Esophagus (tissue), 2 donors: Measurements from ENCODE around the gene NENF. TPM values are rescaled to one million over a fixed set of nuclear protein-coding genes. Genes with fewer than 3 reads are reported as not detected.

Source experiments
- H3K27ac ChIP-seq, 2 donors: one replicate each; pipeline ENCODE4 v1.5.1; 2013; ENCODE audit warnings: low read depth in 2 of 2, mild to moderate bottlenecking in 2 of 2, inconsistent platforms in 1 of 2, low read length in 1 of 2, moderate library complexity in 1 of 2
- H3K27me3 ChIP-seq, 2 donors: one replicate each; pipeline ENCODE4 v1.6.1; 2013; ENCODE audit warnings: low read length in 2 of 2, control low read depth in 1 of 2, mild to moderate bottlenecking in 1 of 2; ENCODE audit not compliant: insufficient read depth in 2 of 2, control insufficient read depth in 1 of 2
- H3K36me3 ChIP-seq, 2 donors: one replicate each; pipeline ENCODE4 v1.6.1; 2013; ENCODE audit warnings: low read length in 1 of 2; ENCODE audit not compliant: control insufficient read depth in 2 of 2, insufficient read depth in 2 of 2
- H3K4me1 ChIP-seq, 2 donors: one replicate each; pipeline ENCODE4 v1.6.1; 2013; ENCODE audit warnings: low read length in 1 of 2; ENCODE audit not compliant: control insufficient read depth in 2 of 2, insufficient read depth in 2 of 2
- H3K4me3 ChIP-seq, 2 donors: one replicate each; pipeline ENCODE4 v1.5.1; 2013; ENCODE audit warnings: low read length in 2 of 2, mild to moderate bottlenecking in 2 of 2, low read depth in 1 of 2, moderate library complexity in 1 of 2
- H3K9me3 ChIP-seq, 2 donors: one replicate each; pipeline ENCODE4 v1.6.1; 2013; ENCODE audit warnings: mild to moderate bottlenecking in 2 of 2, low read depth in 1 of 2, low read length in 1 of 2, moderate library complexity in 1 of 2; ENCODE audit not compliant: control insufficient read depth in 2 of 2, insufficient read depth in 1 of 2
- WGBS, 2 donors: extraction: QIAGEN DNeasy Blood & Tissue Kit; methylation state at CpG; one replicate each; pipeline ENCODE4 v1.1.7; 2013; 5-methylcytosine and 5-hydroxymethylcytosine counted together
- polyA plus RNA-seq, 2 donors: library from polyadenylated mRNA; stranded (reverse); fragments of 200-250 nt; gene quantifications; one replicate each; pipeline ENCODE4 v1.2.3, GENCODE V29; 2013
- donor health status: healthy with polysubstance abuse.
- donor health status: Bipolar disorder and iron deficiency.

Gene NENF
- polyA plus RNA-seq, 2 donors, result 38.5 to 39.9 TPM

DNA sequence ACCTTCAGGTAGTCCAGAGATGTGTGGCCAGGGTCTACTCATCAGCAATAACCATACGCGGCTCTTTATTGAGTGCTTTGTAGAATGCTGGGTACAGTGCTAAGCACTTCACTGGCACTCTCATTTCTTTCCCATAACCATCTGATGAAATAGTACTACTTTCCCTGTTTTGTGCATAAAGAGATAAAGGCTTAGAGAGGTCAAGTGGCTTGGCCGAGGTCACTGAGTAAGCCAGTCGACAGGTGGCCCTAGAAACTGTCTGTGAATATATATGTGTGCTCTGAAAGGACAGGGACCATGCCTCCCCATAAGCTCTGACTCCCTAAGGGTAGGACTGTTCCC is 52.8 kb downstream of the NENF start:
- no peak overlapping the region for H3K27ac ChIP-seq
- no peaks in the 10 kb centered on the region for H3K36me3 ChIP-seq
- H3K4me1 ChIP-seq, result peaks cover 3 to 5% of the 10 kb centered on the region in 2 donors
- no peak overlapping the region for H3K4me3 ChIP-seq
- no peaks in the 10 kb centered on the region for H3K27me3 ChIP-seq
- 89 to 93% methylated on average over 4 of the region's 4 CpGs for WGBS, 2 donors
- H3K9me3 ChIP-seq, result no peaks in the 10 kb centered on the region

- H3K4me1 ChIP-seq, result peaks cover 3 to 5% of the 10 kb centered on the region in 2 donors
- no peaks in the 10 kb centered on the region for H3K27me3 ChIP-seq
- no peak overlapping the region for H3K4me3 ChIP-seq
- no peaks in the 10 kb centered on the region for H3K9me3 ChIP-seq
- 38 to 40% methylated on average over 10 of the region's 10 CpGs for WGBS, 2 donors
- H3K27ac ChIP-seq, result no peak overlapping the region
- no peaks in the 10 kb centered on the region for H3K36me3 ChIP-seq
These were observed 53.3 kb downstream of the NENF start for GRCh38 chr1:212485913-212486618.

DNA sequence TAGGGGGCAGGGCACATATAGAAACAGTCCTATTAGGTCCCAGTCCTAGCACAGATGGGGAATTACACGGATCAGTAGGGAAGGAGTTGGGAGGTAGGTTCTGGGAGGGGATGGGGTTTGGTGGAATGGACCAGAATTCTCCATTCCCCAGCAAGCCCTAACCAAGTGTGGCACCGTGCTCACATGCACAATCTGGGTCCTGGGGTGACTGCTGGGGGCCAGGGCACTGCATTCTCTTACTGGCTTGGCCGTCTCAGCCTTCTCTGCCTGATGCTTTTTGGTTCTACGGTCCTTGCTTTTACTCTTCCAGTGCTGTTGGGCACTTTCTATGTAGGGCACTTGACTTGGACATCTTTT is 53.9 kb downstream of the NENF start:
- WGBS, 2 donors, result 78 to 82% methylated on average over 4 of the region's 4 CpGs
- Histone ChIP-seq H3K9me3 (no peaks in the 10 kb centered on the region), H3K36me3 (no peaks in the 10 kb centered on the region), H3K27ac (no peak overlapping the region), H3K4me3 (no peak overlapping the region), H3K4me1 (peaks cover 3 to 5% of the 10 kb centered on the region in 2 donors), H3K27me3 (no peaks in the 10 kb centered on the region)

DNA sequence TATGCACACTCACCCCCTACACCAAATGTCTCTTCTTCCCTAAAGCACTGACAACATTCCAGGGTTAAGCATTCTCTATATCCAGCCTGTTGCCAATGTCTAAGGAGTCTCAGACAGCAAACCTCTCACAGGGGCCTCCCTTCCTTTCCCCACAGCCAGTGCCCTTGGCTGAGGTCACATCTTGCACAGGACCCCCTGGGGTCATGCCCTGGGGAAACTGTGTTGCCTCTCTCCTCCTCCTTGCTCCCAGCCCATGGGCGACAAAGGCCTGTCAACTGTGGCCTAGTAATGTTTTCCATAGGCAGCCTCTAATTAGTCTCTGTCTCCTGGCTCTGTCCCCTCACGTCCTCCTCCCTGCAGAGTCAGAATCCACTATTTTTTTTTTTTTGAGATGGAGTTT is 54.6 kb downstream of the NENF start:
- H3K4me1 ChIP-seq, result peaks cover 3 to 5% of the 10 kb centered on the region in 2 donors
- H3K4me3 ChIP-seq, result no peak overlapping the region
- no peaks in the 10 kb centered on the region for H3K9me3 ChIP-seq
- H3K36me3 ChIP-seq, result no peaks in the 10 kb centered on the region
- H3K27ac ChIP-seq, result no peak overlapping the region
- 92 to 93% methylated on average over 2 of the region's 2 CpGs for WGBS, 2 donors
- no peaks in the 10 kb centered on the region for H3K27me3 ChIP-seq

DNA sequence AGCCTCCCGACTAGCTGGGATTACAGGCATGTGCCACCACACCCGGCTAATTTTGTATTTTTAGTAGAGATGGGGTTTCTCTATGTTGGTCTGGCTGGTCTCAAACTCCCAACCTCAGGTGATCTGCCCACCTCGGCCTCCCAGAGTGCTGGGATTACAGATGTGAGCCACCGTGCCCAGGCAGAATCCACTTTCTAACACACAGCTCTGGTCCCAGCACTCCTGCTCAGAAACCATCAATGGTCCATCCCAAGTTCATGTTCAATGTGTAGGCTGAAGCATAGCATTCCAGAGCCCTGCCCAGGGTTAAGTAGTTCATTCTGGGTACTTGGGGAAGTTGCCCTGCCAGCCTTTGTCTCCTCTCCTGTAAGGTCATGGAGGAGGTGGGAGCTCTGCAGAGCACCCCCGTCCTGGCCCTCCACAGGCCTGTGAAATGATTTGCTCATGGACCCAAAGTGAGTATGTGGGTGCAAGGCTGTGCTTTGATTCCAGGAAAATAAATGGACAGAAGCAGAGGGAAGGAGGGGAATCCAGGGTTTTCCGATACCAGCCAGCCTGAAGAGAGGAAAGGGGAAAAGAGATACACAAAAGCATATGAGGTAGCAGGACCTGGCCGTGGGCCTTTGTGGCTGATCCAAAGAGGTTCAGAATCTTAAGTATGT is 55.2 kb downstream of the NENF start:
- no peaks in the 10 kb centered on the region for H3K27me3 ChIP-seq
- peaks cover 3 to 5% of the 10 kb centered on the region in 2 donors for H3K4me1 ChIP-seq
- no peak overlapping the region for H3K4me3 ChIP-seq
- H3K27ac ChIP-seq, result peak overlapping the region in 1 of 2 donors; percentile 1
- no peaks in the 10 kb centered on the region for H3K36me3 ChIP-seq
- no peaks in the 10 kb centered on the region for H3K9me3 ChIP-seq
- 85 to 90% methylated on average over 7 of the region's 7 CpGs for WGBS, 2 donors

DNA sequence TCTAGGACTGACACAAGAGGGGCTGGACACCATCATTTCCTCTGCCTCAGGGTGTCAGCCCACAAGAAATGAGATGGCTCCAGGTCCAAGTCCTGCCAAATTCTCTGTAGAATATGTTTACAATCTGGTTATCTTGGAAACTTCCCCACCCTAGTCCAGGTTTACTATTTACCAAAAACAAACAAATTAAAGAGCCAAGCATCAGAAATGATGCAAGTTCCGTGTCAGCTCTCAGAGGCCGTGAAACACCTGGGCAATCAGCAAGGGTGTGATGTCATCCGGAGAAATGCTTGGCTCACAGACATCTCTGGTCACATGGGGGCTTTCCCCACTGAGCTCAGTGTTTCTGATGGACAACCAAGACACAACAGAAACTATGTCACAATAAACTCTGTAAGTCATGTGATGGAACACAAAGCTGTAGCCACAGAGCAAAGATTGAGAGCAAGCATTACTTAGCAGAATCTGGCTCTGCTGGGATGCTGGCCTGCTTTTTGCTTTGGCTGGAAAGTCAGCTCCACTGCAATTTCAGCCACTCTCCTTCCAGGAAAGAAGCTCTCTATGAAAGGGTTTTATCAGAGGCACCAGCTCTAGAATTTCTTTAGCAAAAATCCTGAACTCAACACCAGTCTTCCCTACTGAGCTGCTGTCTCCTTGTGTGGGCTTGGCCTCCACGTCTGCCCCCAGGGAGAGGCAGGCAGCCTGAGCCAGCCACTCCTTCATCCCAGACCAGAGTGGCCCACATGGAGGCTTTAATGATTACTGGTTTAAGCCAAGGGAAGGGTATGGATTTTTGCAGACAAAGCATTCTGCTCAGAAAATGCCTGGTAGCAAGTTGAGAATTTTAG is 55.9 kb downstream of the NENF start:
- WGBS, 2 donors, result 39 to 49% methylated on average over 4 of the region's 4 CpGs
- Histone ChIP-seq H3K27ac (no peak overlapping the region), H3K9me3 (no peaks in the 10 kb centered on the region), H3K4me3 (no peak overlapping the region), H3K27me3 (no peaks in the 10 kb centered on the region), H3K36me3 (no peaks in the 10 kb centered on the region), H3K4me1 (peaks cover 3 to 5% of the 10 kb centered on the region in 2 donors)

GRCh38 chr1:212489284-212489859 is 56.7 kb downstream of the NENF start:
- no peak overlapping the region for H3K27ac ChIP-seq
- H3K9me3 ChIP-seq, result no peaks in the 10 kb centered on the region
- no peaks in the 10 kb centered on the region for H3K27me3 ChIP-seq

DNA sequence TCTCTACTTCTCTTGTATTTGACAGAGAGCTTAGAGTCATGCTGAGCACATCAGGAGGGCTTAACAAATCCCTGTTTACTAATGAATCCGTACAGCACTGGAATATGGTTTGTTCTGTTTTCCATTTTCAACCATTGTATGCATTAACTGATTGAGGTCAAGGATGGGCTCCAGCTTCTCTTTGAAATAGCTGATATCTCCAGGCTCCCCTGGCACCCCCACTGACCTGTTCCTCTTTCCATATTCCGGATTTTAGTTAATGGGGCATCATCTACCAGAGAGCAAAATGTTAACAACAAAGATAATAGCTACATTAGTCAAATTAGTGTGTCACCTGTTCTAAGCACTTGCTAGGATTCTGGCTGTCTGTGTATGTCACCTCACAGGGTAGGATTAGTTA is 57.6 kb downstream of the NENF start:
- H3K27me3 ChIP-seq, result no peaks in the 10 kb centered on the region
- WGBS, 2 donors, result 84 to 85% methylated on average over 2 of the region's 2 CpGs
- H3K36me3 ChIP-seq, result no peaks in the 10 kb centered on the region
- no peaks in the 10 kb centered on the region for H3K9me3 ChIP-seq
- no peak overlapping the region for H3K27ac ChIP-seq
- no peak overlapping the region for H3K4me3 ChIP-seq
- H3K4me1 ChIP-seq, result peaks cover 3 to 5% of the 10 kb centered on the region in 2 donors

More at GRCh38 chr1:212489284-212489859, 56.7 kb downstream of the NENF start:
- H3K4me1 ChIP-seq, result peaks cover 3 to 5% of the 10 kb centered on the region in 2 donors
- H3K4me3 ChIP-seq, result no peak overlapping the region
- 93 to 98% methylated on average over 4 of the region's 4 CpGs for WGBS, 2 donors
- H3K36me3 ChIP-seq, result no peaks in the 10 kb centered on the region

DNA sequence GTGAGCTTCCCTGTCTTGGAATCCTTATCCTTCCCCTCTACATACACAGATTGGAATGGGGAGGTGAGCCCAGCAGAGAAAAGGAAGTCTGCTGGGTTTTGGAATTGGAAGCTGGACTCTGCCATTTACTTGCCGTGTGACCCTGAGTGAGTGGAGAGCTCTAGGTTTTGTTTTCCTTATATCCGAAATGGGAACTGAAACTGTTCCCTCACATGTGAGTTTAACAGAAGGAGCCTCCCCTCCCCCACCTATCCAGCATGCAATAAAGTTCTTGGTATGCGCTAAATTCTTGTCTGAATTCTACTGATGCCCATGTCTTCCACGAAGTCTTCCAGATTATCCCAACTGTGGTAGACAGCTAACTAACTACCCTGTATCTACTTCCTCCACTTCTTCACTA is 58.7 kb downstream of the NENF start:
- 81 to 86% methylated on average over 4 of the region's 4 CpGs for WGBS, 2 donors
- no peaks in the 10 kb centered on the region for H3K4me1 ChIP-seq
- no peaks in the 10 kb centered on the region for H3K27me3 ChIP-seq
- H3K9me3 ChIP-seq, result no peaks in the 10 kb centered on the region
- H3K27ac ChIP-seq, result no peak overlapping the region
- H3K4me3 ChIP-seq, result no peak overlapping the region
- no peaks in the 10 kb centered on the region for H3K36me3 ChIP-seq
